IMR-90 (cell line): Measurements from ENCODE around the gene ZNF488. TPM values are rescaled to one million over a fixed set of nuclear protein-coding genes. Genes with fewer than 3 reads are reported as not detected.

ENCODE experiments used
- ATAC-seq: fragments of 200-7000 bp; cut with Tn5 transposase; 2 replicates; pipeline ENCODE4 v1.9.1; 2020; ENCODE audit warnings: low read depth, mild to moderate bottlenecking, moderate library complexity
- BruUV-seq: library from RNA; stranded (reverse); fragments of 400-500 nt; replicated peaks from 2 replicates; lab custom pipeline; 2021; lab: Mats Ljungman, UMichigan
- CTCF ChIA-PET: fragments of 300-600 bp; formaldehyde crosslinking; extraction: SDS; loops from one replicate; lab custom pipeline; 2021; ENCODE audit warnings: antibody characterized with exemption; lab: Yijun Ruan, JAX
- POLR2A ChIA-PET: fragments of 300-600 bp; sonication (Branson Sonifier 250); formaldehyde crosslinking; loops from one replicate; lab custom pipeline; 2022; ENCODE audit warnings: antibody characterized with exemption; ENCODE audit not compliant: unreplicated experiment; lab: Charles Lee
- DNase-seq: peaks from one replicate; pipeline ENCODE4 v3.0.0; 2013
- H2AFZ ChIP-seq: replicated peaks from 2 replicates; pipeline ENCODE3; 2013; ENCODE audit warnings: low read length, mild to moderate bottlenecking; ENCODE audit not compliant: poor library complexity
- H2AK5ac ChIP-seq: 2 replicates; pipeline ENCODE4 v1.6.1; 2013; ENCODE audit warnings: low read depth, low read length, inconsistent platforms
- H2AK9ac ChIP-seq: replicated peaks from 2 replicates; pipeline ENCODE3; 2013; ENCODE audit warnings: mild to moderate bottlenecking, low read depth, low read length, moderate library complexity; ENCODE audit not compliant: poor library complexity
- H2BK120ac ChIP-seq: 2 replicates; pipeline ENCODE4 v1.6.1; 2013; ENCODE audit warnings: low read depth, low read length, inconsistent platforms
- H2BK15ac ChIP-seq: 3 replicates; pipeline ENCODE4 v1.6.1; 2013; ENCODE audit warnings: low read depth, low read length, inconsistent platforms
- H2BK20ac ChIP-seq: 2 replicates; pipeline ENCODE4 v1.6.1; 2013; ENCODE audit warnings: low read depth, mild to moderate bottlenecking, inconsistent platforms, low read length, moderate library complexity
- H2BK5ac ChIP-seq: 2 replicates; pipeline ENCODE4 v1.6.1; 2013; ENCODE audit warnings: mild to moderate bottlenecking, low read depth, low read length, inconsistent platforms; ENCODE audit not compliant: poor library complexity, severe bottlenecking
- H3K14ac ChIP-seq: replicated peaks from 2 replicates; pipeline ENCODE4 v1.6.1; 2013; ENCODE audit warnings: low read depth, low read length, inconsistent platforms
- H3K18ac ChIP-seq: 2 replicates; pipeline ENCODE4 v1.6.1; 2013; ENCODE audit warnings: low read depth, low read length, control low read depth
- H3K23ac ChIP-seq: 2 replicates; pipeline ENCODE4 v1.6.1; 2013; ENCODE audit warnings: low read depth, low read length, inconsistent platforms
- H3K27ac ChIP-seq: 2 replicates; pipeline ENCODE4 v1.5.1; 2013; ENCODE audit warnings: mild to moderate bottlenecking, control low read depth, low read length; ENCODE audit not compliant: insufficient read depth
- H3K27me3 ChIP-seq: 2 replicates; pipeline ENCODE4 v1.6.1; 2013; ENCODE audit warnings: low read length; ENCODE audit not compliant: control insufficient read depth, insufficient read depth
- H3K36me3 ChIP-seq: 2 replicates; pipeline ENCODE4 v1.6.1; 2013; ENCODE audit warnings: low read length, mixed read lengths; ENCODE audit not compliant: control insufficient read depth, insufficient read depth
- H3K4ac ChIP-seq: 2 replicates; pipeline ENCODE4 v1.6.1; 2013; ENCODE audit warnings: low read depth, low read length, inconsistent platforms
- H3K4me1 ChIP-seq: 2 replicates; pipeline ENCODE4 v1.6.1; 2013; ENCODE audit warnings: low read length, mixed read lengths; ENCODE audit not compliant: control insufficient read depth, insufficient read depth
- H3K4me2 ChIP-seq: 2 replicates; pipeline ENCODE4 v1.6.1; 2013; ENCODE audit warnings: low read depth, mild to moderate bottlenecking, control low read depth, low read length, moderate library complexity
- H3K4me3 ChIP-seq: 2 replicates; pipeline ENCODE4 v1.5.1; 2013; ENCODE audit warnings: low read depth, mild to moderate bottlenecking, control low read depth, low read length, moderate library complexity; ENCODE audit not compliant: insufficient read depth
- H3K56ac ChIP-seq: 2 replicates; pipeline ENCODE4 v1.6.1; 2013; ENCODE audit warnings: low read length, inconsistent platforms; ENCODE audit not compliant: insufficient read depth; ENCODE audit errors: extremely low read depth
- H3K79me1 ChIP-seq, 2 experiments: 2 replicates each; pipeline ENCODE4 v1.6.1; 2013; ENCODE audit warnings: low read length in 2 of 2, inconsistent platforms in 1 of 2, low read depth in 1 of 2
- H3K9ac ChIP-seq: 2 replicates; pipeline ENCODE4 v1.6.1; 2013; ENCODE audit warnings: low read depth, low read length, control low read depth
- H3K9me1 ChIP-seq: 2 replicates; pipeline ENCODE4 v1.6.1; 2013; ENCODE audit warnings: low read length, inconsistent platforms; ENCODE audit not compliant: insufficient read depth
- H3K9me3 ChIP-seq: 2 replicates; pipeline ENCODE4 v1.6.1; 2013; ENCODE audit warnings: low read length; ENCODE audit not compliant: control insufficient read depth, insufficient read depth
- H4K20me1 ChIP-seq: 2 replicates; pipeline ENCODE4 v1.6.1; 2013; ENCODE audit warnings: low read length, inconsistent platforms; ENCODE audit not compliant: insufficient read depth
- H4K5ac ChIP-seq: 2 replicates; pipeline ENCODE4 v1.6.1; 2013; ENCODE audit warnings: mild to moderate bottlenecking, low read depth, low read length, control low read depth
- H4K8ac ChIP-seq, 2 experiments: 2 replicates each; pipeline ENCODE4 v1.6.1; 2013; ENCODE audit warnings: low read depth in 2 of 2, low read length in 2 of 2, control low read depth in 1 of 2, inconsistent platforms in 1 of 2
- H4K91ac ChIP-seq: 2 replicates; pipeline ENCODE4 v1.6.1; 2013; ENCODE audit warnings: low read depth, low read length, inconsistent platforms; ENCODE audit not compliant: insufficient read depth
- BHLHE40 ChIP-seq: fragments of 150-350 bp; IDR thresholded peaks from 2 replicates; pipeline ENCODE4 v1.6.1; 2016; ENCODE audit warnings: mild to moderate bottlenecking, low read depth, low read length
- CHD1 ChIP-seq: IDR thresholded peaks from 2 replicates; pipeline ENCODE4 v1.6.1; 2012; ENCODE audit warnings: low read depth, low read length, improper control_type of control experiment
- FOS ChIP-seq: fragments of 150-350 bp; IDR thresholded peaks from 2 replicates; pipeline ENCODE4 v1.6.1; 2016; ENCODE audit warnings: low read depth, low read length
- MAZ ChIP-seq: IDR thresholded peaks from 2 replicates; pipeline ENCODE4 v1.6.1; 2012; ENCODE audit warnings: low read depth, mild to moderate bottlenecking, low read length, improper control_type of control experiment, moderate library complexity, borderline replicate concordance
- NFE2L2 ChIP-seq: fragments of 150-350 bp; IDR thresholded peaks from 2 replicates; pipeline ENCODE4 v1.6.1; 2016; ENCODE audit warnings: low read depth, mild to moderate bottlenecking, low read length
- RAD21 ChIP-seq: IDR thresholded peaks from 2 replicates; pipeline ENCODE4 v1.6.1; 2012; ENCODE audit warnings: low read length, improper control_type of control experiment
- RFX5 ChIP-seq: IDR thresholded peaks from 2 replicates; pipeline ENCODE4 v1.8.0; 2012; ENCODE audit warnings: low read depth, mild to moderate bottlenecking, low read length, moderate library complexity
- USF2 ChIP-seq: fragments of 150-350 bp; IDR thresholded peaks from 2 replicates; pipeline ENCODE4 v1.6.1; 2017; ENCODE audit warnings: mild to moderate bottlenecking, antibody characterized with exemption, low read length, low read depth
- WGBS, 2 experiments: methylation state at CpG; one replicate each; pipeline versions ENCODE4 v1.1.5 to v1.1.7; 2013; ENCODE audit warnings: missing lambda C conversion rate in 2 of 2; ENCODE audit not compliant: insufficient read length in 1 of 2; ENCODE audit errors: extremely low coverage in 2 of 2; 5-methylcytosine and 5-hydroxymethylcytosine counted together
- dilution Hi-C: fragments of 300-500 bp; cut with HindIII; formaldehyde crosslinking; loops from one replicate; pipeline ENCODE4 v1.14.3; 2018; ENCODE audit warnings: low sequenced_read_pairs; ENCODE audit not compliant: unreplicated experiment
- in situ Hi-C: fragments of 300-500 bp; cut with MboI; formaldehyde crosslinking; loops from 3 replicates; pipeline ENCODE4 v1.14.3; 2019; ENCODE audit warnings: low sequenced_read_pairs, inconsistent platforms, mixed read lengths
- intact Hi-C: fragments of 100-400 bp; cut with micrococcal nuclease; formaldehyde crosslinking; loops from 2 replicates; pipeline ENCODE4 v1.10.0; 2022
- polyA plus RNA-seq, 3 experiments: library from polyadenylated mRNA; depleted of rRNA; stranded (reverse); fragments of >200 nt; gene quantifications; 2 replicates each; pipeline ENCODE4 v1.2.3, GENCODE V29; 2012; ENCODE audit warnings: low replicate concordance in 1 of 3
- total RNA-seq: library from RNA; depleted of rRNA; stranded (reverse); fragments of >200 nt; gene quantifications from 2 replicates; pipeline ENCODE4 v1.2.3, GENCODE V29; 2012
- TF ChIP-seq, protein P1 (sequence below): fragments of 150-350 bp; IDR thresholded peaks from 2 replicates; pipeline ENCODE4 v1.6.1; 2016; ENCODE audit warnings: low read depth, mild to moderate bottlenecking, low read length, moderate library complexity, borderline replicate concordance

The ZNF488 gene
- total and polyA plus RNA-seq, 2 of the 4 experiments (the other 2 are of a cell fraction) = under 0.01 to 0.14 TPM

DNA sequence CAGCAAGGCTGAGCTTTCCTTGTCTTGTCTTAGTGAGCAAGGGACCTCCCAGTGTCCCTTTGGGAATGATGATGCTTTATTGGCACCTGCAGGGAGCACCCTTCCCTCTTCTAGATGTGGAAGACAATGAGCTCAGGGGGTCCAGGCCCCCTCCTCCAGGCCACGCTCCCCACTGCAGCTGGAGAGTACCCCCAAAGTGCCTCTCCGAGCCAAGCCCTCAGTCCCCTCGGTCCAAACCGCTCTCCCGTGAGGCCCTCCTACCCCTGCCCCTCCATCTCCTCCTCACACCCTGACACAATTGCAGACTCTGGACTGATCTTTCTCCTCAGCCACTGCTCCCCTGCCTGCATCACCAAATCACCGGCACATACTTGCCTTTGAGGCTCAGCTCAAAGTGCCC lies 19.2 kb downstream of the ZNF488 start (continued):
- TF ChIP-seq, protein P1, sequence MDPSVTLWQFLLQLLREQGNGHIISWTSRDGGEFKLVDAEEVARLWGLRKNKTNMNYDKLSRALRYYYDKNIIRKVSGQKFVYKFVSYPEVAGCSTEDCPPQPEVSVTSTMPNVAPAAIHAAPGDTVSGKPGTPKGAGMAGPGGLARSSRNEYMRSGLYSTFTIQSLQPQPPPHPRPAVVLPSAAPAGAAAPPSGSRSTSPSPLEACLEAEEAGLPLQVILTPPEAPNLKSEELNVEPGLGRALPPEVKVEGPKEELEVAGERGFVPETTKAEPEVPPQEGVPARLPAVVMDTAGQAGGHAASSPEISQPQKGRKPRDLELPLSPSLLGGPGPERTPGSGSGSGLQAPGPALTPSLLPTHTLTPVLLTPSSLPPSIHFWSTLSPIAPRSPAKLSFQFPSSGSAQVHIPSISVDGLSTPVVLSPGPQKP = no peak
- TF ChIP-seq NFE2L2 = no peak
- TF ChIP-seq FOS = no peak
- no peak for TF ChIP-seq RFX5

DNA sequence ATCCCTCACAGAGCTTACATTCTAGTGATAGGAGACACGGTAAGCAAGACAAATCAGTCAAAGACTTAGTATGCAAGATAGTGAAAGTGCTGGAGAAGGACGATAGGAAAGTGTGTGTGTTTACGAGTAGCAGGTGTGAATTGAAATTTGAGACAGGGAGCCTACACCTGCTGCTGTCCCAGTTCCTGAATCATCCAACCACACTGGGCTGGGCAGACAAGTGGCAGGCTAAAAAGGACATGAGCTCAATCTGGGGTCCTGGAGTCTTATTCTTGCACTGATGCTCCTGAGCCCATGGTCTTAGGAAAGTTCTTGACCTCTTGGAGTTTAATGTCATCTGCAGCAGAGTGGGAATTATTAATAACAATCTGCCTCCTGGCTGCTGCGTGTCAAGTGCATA lies 19.7 kb downstream of the ZNF488 start:
- WGBS, 2 experiments = 100% methylated on average over 1 of the region's 4 CpGs; no CpG with 5 or more reads in 1 of the 2 experiments
- Histone ChIP-seq H3K36me3 (no peaks in the 10 kb centered on the region), H3K27me3 (peaks cover 34% of the 10 kb centered on the region), H2AK9ac (no peak overlapping the region), H2BK15ac (no peak overlapping the region), H2AFZ (no peak overlapping the region), H4K8ac (no peak overlapping the region), H2BK5ac (no peak overlapping the region), H2BK20ac (no peak overlapping the region), H4K20me1 (no peaks in the 10 kb centered on the region), H3K9me3 (no peaks in the 10 kb centered on the region), H3K4me3 (no peak overlapping the region), H3K79me1 (no peaks in the 10 kb centered on the region), H3K9me1 (no peaks in the 10 kb centered on the region; the same call in 1 of the 2 replicates), H4K5ac (no peak overlapping the region), H3K9ac (no peak overlapping the region), H3K4me2 (no peak overlapping the region), H4K91ac (no peak overlapping the region), H2BK120ac (no peak overlapping the region), H2AK5ac (no peak overlapping the region), H3K18ac (no peak overlapping the region), H3K4me1 (no peaks in the 10 kb centered on the region), H3K4ac (no peak overlapping the region), H3K27ac (no peak overlapping the region), H3K14ac (no peak overlapping the region), H3K56ac (no peak overlapping the region), H3K23ac (no peak overlapping the region)
- no peak for ATAC-seq
- ChIA-PET POLR2A (no interaction called here), CTCF (interaction anchor here (0.7 to 1.5 kb wide), 3 partner anchors 9 to 12 kb away, joined by 3 to 4 read pairs (median 4); no protein-coding TSS in a partner anchor)
- no peak for DNase-seq
- intact Hi-C loops (no loop called here), in situ Hi-C loops (no loop called here), dilution Hi-C loops (no loop called here)
- BruUV-seq = no TSS peak
- TF ChIP-seq RFX5 = no peak
- no peak for TF ChIP-seq USF2
- no peak for TF ChIP-seq CHD1
- no peak for TF ChIP-seq RAD21
- TF ChIP-seq BHLHE40 = no peak
- no peak for TF ChIP-seq MAZ
